Umbilical cord (tissue), 2 donors: ENCODE results near the gene C19orf73. TPM values are rescaled to one million over a fixed set of nuclear protein-coding genes. Genes with fewer than 3 reads are reported as not detected.

Source experiments
- DNase-seq: peaks from one replicate; pipeline ENCODE4 v3.0.0-alpha.2; 2015; ENCODE audit warnings: low spot score
- total RNA-seq: library from RNA; depleted of rRNA; stranded (reverse); fragments of >200 nt; gene quantifications from one replicate; pipeline ENCODE4 v1.2.3, GENCODE V29; 2014; ENCODE audit warnings: low replicate concordance; ENCODE audit not compliant: insufficient read depth

Gene C19orf73
- total RNA-seq, result not detected

GRCh38 chr19:49118565-49119410 is at the start of gene C19orf73:
Gene C19orf73 (minus strand): TSS chr19:49119143. CDS start chr19:49119022, 121 bp downstream.
- DNase-seq, result peak; percentile 97

GRCh38 chr19:49168421-49168820 is 49.5 kb upstream of the C19orf73 start:
- no peak for DNase-seq

- DNase-seq, result no peak
Observed at GRCh38 chr19:49167857-49168409, 49.0 kb upstream of the C19orf73 start.

GRCh38 chr19:49165865-49166301 is 46.9 kb upstream of the C19orf73 start:
- DNase-seq, result no peak

- DNase-seq, result peak; percentile 33
Observed at GRCh38 chr19:49165111-49165750, 46.3 kb upstream of the C19orf73 start.

- no peak for DNase-seq
Observed at GRCh38 chr19:49161987-49162386, 43.0 kb upstream of the C19orf73 start.

- no peak for DNase-seq
Observed at GRCh38 chr19:49160450-49161189, 41.7 kb upstream of the C19orf73 start.

- peak; percentile 95 for DNase-seq
Observed at GRCh38 chr19:49157445-49158224, 38.7 kb upstream of the C19orf73 start, which contains the start of gene TRPM4. Gene TRPM4 (plus strand): TSS chr19:49157792. CDS start chr19:49157867, 75 bp downstream.

GRCh38 chr19:49155820-49156346 is 36.9 kb upstream of the C19orf73 start:
- DNase-seq, result no peak

- DNase-seq, result no peak
Observed at GRCh38 chr19:49155005-49155819, 36.3 kb upstream of the C19orf73 start, which contains the start of gene HRC. Gene HRC (minus strand): TSS chr19:49155396. CDS start chr19:49155237, 159 bp downstream.

GRCh38 chr19:49154279-49154678 is 35.3 kb upstream of the C19orf73 start:
- no peak for DNase-seq

GRCh38 chr19:49153167-49153809 is 34.3 kb upstream of the C19orf73 start:
- no peak for DNase-seq

- no peak for DNase-seq
Observed at GRCh38 chr19:49152119-49152550, 33.2 kb upstream of the C19orf73 start.

GRCh38 chr19:49151267-49152118 is 32.5 kb upstream of the C19orf73 start:
- DNase-seq, result peak; percentile 49

GRCh38 chr19:49150944-49151243 is 32.0 kb upstream of the C19orf73 start:
- DNase-seq, result no peak

- peak; percentile 94 for DNase-seq
Observed at GRCh38 chr19:49150106-49150943, 31.4 kb upstream of the C19orf73 start.

GRCh38 chr19:49149652-49150105 is 30.7 kb upstream of the C19orf73 start:
- DNase-seq, result peak; percentile 91
